Transverse colon (tissue), 4 donors: ENCODE results near the gene PRR29. TPM values are rescaled to one million over a fixed set of nuclear protein-coding genes. Genes with fewer than 3 reads are reported as not detected.
A peak's percentile ranks its signal among the peaks of the same experiment; 100 is the strongest.

Experiments
- DNase-seq: peaks from one replicate; pipeline ENCODE4 v3.0.0-alpha.2; 2019
- H3K27ac ChIP-seq, 4 donors: fragments of 200-600 bp; sonication (generic); 2 replicates each; pipeline ENCODE4 v1.5.1; 2016 to 2018; ENCODE audit warnings: inconsistent platforms in 4 of 4
- H3K27me3 ChIP-seq: fragments of 200-600 bp; sonication (generic); 2 replicates; pipeline ENCODE4 v1.5.1; 2017; ENCODE audit warnings: inconsistent platforms
- H3K36me3 ChIP-seq, 4 donors: fragments of 200-600 bp; sonication (generic); 2 replicates each; pipeline ENCODE4 v1.5.1; 2017 to 2019; ENCODE audit warnings: inconsistent platforms in 4 of 4
- H3K4me1 ChIP-seq, 4 donors: fragments of 200-600 bp; sonication (generic); 2 replicates each; pipeline ENCODE4 v1.5.1; 2017 to 2020; ENCODE audit warnings: inconsistent platforms in 4 of 4
- H3K4me3 ChIP-seq, 4 donors: fragments of 200-600 bp; sonication (generic); 1 replicate in 1 of 4; 2 replicates in 3 of 4; pipeline versions ENCODE4 v1.5.1 to v1.6.1; 2017 to 2019; ENCODE audit warnings: inconsistent platforms in 4 of 4
- H3K9me3 ChIP-seq, 2 donors: fragments of 200-600 bp; sonication (generic); 2 replicates each; pipeline ENCODE4 v1.5.1; 2017 to 2019; ENCODE audit warnings: inconsistent platforms in 2 of 2
- EP300 ChIP-seq: sonication (generic); formaldehyde crosslinking; IDR thresholded peaks from one replicate; pipeline ENCODE4 v1.6.1; 2017; ENCODE audit warnings: antibody characterized with exemption, low read depth
- POLR2A ChIP-seq: fragments of 450-650 bp; IDR thresholded peaks from one replicate; pipeline ENCODE4 v1.6.1; 2016; ENCODE audit warnings: antibody characterized with exemption, mild to moderate bottlenecking, moderate library complexity
- POLR2AphosphoS5 ChIP-seq, 3 donors: sonication (generic); formaldehyde crosslinking; IDR thresholded peaks; one replicate each; pipeline ENCODE4 v1.6.1; 2016; ENCODE audit warnings: antibody characterized with exemption in 3 of 3
- WGBS, 2 donors: methylation state at CpG; one replicate each; pipeline ENCODE4 v1.1.5; 2018; ENCODE audit warnings: low coverage in 1 of 2; 5-methylcytosine and 5-hydroxymethylcytosine counted together
- in situ Hi-C, 4 donors: fragments of 200-750 bp; cut with MboI; loops; one replicate each; pipeline versions ENCODE4 v1.15.0 to v1.15.1; 2017; ENCODE audit warnings: low sequenced_read_pairs in 3 of 4, low pct_ligation_motif_present in 1 of 4, low pct_unique_long_range_greater_than_20kb in 1 of 4
- intact Hi-C: fragments of 100-400 bp; cut with DNase I; formaldehyde crosslinking; loops from one replicate; pipeline ENCODE4 v1.15.1; 2023; ENCODE audit warnings: low total_unique reads
- total RNA-seq, 4 donors: library from RNA; depleted of rRNA; stranded (reverse); fragments of >200 nt; gene quantifications; one replicate each; pipeline ENCODE4 v1.1.0, GENCODE V29; 2016
- TF ChIP-seq, protein P1 (sequence below), 5 experiments: fragments of 200-600 bp in 3 of 5; fragments of 450-650 bp in 2 of 5; sonication (generic) in 3 of 5; IDR thresholded peaks; 1 replicate in 2 of 5; 2 replicates in 3 of 5; pipeline ENCODE4 v1.5.1; 2016 to 2017; ENCODE audit warnings: antibody characterized with exemption in 5 of 5, inconsistent platforms in 3 of 5, mild to moderate bottlenecking in 2 of 5, moderate library complexity in 1 of 5

The PRR29 gene
- total RNA-seq, 4 donors from 2014 or later = not detected

DNA sequence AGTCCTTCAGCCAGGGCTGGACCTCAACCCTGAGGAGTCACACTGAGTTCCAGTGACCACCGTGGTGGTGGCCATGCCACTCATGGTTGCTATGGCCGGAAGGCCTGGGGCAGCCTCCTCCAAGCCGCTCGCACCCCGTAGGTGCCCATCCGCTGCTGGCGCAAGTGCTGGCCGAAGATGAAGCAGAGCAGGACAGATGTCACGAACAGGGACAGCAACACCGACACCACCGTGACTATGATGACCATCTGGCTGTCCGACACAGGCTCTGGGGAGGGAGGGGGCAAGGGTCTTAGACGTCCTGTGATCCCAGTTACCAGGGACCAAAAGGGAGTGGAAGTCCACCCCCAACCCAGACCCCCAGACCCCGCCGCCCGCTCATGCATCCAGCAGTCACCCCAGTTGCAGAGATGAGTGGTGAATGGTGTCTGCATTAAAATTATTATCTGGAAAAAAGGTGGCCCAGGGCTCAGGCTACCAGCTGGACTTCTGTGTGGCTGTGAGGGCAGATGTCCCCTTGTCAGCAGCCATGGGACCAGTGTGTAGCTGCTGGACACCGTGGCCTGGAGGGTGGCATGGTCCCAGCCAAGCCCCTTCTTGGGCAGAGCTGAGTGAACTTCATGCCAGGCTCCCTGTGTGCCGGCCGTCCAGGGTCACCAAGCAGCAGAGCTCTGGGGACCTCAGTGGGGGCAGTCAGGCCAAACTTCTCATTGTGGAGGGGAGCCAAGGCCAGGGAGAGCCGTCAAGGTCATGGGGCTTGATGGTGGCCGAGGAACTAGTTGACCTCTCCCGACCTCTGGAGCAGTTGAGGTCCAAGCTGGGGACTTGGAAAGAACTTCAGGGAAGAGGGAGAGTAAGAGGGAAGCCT, 4.7 kb downstream of the PRR29 start:
- no peaks in the 10 kb centered on the region for H3K36me3 ChIP-seq
- H3K27ac ChIP-seq = peak overlapping the region in 1 of 4 donors; percentile 15
- TF ChIP-seq POLR2AphosphoS5 (IDR thresholded peaks at IDR 0.05) = no peak
- TF ChIP-seq POLR2A = no peak
- peaks cover 15% of the 10 kb centered on the region for H3K27me3 ChIP-seq
- intact Hi-C loops (no loop called here), in situ Hi-C loops (loop anchor here in 1 of 4 donors (25.0 kb wide), 1 partner anchor 91 kb away; the partner anchor contains the start of genes CSHL1 and GH1)
- DNase-seq = no peak
- 91 to 93% methylated on average over 3 to 22 of the region's 22 CpGs for WGBS, 2 donors
- H3K4me1 ChIP-seq = peaks cover 9 to 36% (median 17%) of the 10 kb centered on the region in 4 donors
- H3K9me3 ChIP-seq = no peaks in the 10 kb centered on the region
- no peak overlapping the region for H3K4me3 ChIP-seq

DNA sequence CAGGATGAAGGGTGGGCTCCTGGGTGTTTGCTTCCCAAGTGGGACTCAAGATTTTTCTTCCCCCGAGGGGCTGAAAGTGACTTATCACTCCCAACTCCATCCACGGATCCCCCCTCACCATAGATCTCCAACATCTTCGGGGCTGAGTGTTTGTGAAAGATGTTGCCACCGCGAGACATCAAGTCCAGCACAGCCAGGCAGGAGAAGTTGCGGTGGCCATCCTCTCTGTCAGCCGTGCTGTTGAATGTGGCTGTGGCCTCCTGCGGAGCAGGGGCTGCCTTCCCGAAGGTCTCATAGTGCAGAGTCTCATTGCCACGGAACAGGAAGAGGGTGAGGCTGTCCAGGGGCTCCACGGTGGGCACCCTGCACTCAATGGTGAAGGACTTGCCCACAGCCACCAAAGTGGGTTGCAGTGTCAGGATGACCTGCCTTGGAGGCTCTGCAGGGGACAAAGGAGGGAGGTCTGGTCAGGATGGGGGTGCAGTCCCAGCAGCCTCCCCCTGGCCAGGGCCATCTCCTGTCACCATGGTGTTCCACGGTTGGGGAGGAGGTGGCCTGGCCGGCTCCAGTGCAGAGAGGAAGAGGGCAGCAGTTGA, 5.5 kb downstream of the PRR29 start:
- H3K4me3 ChIP-seq = no peak overlapping the region
- H3K9me3 ChIP-seq = no peaks in the 10 kb centered on the region
- TF ChIP-seq POLR2A (no peak), EP300 (no peak), POLR2AphosphoS5 (IDR thresholded peaks at IDR 0.05) (no peak)
- TF ChIP-seq, protein P1, sequence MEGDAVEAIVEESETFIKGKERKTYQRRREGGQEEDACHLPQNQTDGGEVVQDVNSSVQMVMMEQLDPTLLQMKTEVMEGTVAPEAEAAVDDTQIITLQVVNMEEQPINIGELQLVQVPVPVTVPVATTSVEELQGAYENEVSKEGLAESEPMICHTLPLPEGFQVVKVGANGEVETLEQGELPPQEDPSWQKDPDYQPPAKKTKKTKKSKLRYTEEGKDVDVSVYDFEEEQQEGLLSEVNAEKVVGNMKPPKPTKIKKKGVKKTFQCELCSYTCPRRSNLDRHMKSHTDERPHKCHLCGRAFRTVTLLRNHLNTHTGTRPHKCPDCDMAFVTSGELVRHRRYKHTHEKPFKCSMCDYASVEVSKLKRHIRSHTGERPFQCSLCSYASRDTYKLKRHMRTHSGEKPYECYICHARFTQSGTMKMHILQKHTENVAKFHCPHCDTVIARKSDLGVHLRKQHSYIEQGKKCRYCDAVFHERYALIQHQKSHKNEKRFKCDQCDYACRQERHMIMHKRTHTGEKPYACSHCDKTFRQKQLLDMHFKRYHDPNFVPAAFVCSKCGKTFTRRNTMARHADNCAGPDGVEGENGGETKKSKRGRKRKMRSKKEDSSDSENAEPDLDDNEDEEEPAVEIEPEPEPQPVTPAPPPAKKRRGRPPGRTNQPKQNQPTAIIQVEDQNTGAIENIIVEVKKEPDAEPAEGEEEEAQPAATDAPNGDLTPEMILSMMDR (IDR thresholded peaks at IDR 0.05) = no peak
- WGBS, 2 donors = 93% methylated on average over 13 of the region's 13 CpGs; no CpG with 5 or more reads in 1 of the 2 donors
- in situ Hi-C loops (loop anchor here in 1 of 4 donors (25.0 kb wide), 1 partner anchor 91 kb away; the partner anchor contains the start of genes CSHL1 and GH1), intact Hi-C loops (no loop called here)
- no peak for DNase-seq
- H3K27me3 ChIP-seq = peaks cover 7% of the 10 kb centered on the region
- no peak overlapping the region for H3K27ac ChIP-seq
- peaks cover 9 to 36% (median 11%) of the 10 kb centered on the region in 4 donors for H3K4me1 ChIP-seq
- no peaks in the 10 kb centered on the region for H3K36me3 ChIP-seq

DNA sequence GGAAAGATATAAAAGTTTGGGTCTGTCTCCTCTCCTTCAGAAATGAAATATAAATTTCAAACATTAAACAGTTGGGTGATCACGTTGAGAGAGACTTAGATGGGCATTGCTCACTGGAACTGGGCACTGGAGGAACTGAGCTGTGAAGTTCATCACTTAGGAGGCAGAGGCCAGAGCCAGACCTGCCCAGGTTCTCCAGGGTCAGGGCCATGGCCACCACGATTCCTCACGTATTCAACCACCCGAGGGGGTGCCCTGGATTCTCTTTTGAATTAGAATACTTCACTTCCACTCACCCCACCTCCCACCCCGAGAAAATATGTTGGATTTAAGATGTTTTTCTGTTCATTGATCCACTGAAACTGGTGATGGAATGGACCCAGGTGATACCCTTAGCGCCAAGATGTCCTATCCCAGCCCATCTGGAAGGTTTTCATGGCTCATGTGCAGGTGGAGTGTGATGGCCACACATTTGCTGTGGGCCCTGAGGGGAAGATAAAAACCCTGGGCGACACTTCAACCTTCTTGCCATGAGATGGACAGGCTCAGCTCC, 6.1 kb downstream of the PRR29 start:
- DNase-seq = no peak
- TF ChIP-seq POLR2AphosphoS5 (IDR thresholded peaks at IDR 0.05) = no peak
- TF ChIP-seq, protein P1 (IDR thresholded peaks at IDR 0.05) = no peak
- in situ Hi-C loops = loop anchor here in 1 of 4 donors (25.0 kb wide), 1 partner anchor 92 kb away; the partner anchor contains the start of genes CSHL1 and GH1
- no peak overlapping the region for H3K4me3 ChIP-seq
- H3K27ac ChIP-seq = no peak overlapping the region
- H3K4me1 ChIP-seq = peaks cover 7 to 32% (median 9%) of the 10 kb centered on the region in 4 donors
- no peaks in the 10 kb centered on the region for H3K9me3 ChIP-seq
- WGBS, 2 donors = 94 to 100% methylated on average over 2 to 7 of the region's 7 CpGs
- H3K36me3 ChIP-seq = no peaks in the 10 kb centered on the region
- intact Hi-C loops = no loop called here
- peaks cover under 1% of the 10 kb centered on the region for H3K27me3 ChIP-seq

DNA sequence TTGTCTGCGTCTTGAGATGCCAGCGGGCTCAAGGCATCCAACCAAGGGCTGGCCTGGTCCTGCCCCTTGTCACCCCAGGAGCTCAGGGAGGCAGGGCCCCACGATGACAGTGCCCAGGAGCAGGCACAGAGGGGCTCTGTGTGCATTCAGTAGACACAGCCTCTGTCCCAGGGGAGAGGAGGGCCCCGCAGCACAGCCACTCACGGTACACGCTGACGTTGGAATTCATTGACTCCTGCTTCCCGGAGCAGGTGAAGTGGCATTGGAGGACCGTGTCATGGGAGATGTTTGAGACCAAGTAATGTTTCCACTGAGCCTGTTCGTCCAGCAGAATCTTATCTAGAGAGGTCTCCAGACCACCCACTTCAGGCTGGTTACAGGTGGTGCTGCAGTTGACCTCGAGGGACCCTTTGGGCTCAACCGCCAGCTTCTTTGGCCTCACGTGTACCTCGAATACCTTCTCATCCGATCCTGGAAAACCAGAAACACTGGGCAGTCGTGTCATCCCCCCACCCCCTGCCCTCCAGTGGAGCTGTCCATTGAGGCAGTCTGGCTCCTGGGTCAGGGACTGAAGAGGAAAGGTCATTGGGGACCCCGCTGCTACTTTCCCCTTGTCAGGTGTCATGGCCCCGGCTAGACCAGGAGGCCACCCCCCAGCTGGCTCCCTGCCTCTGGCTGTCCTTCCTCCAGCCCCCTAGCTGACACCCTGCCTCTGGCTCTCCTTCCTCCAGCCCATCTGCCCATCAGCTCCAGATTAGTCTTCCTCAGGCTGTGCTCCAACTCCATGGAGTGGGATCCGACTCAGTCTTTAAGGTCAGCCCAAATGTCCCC, 7.0 kb downstream of the PRR29 start:
- intact Hi-C loops (no loop called here), in situ Hi-C loops (loop anchor here in 1 of 4 donors (25.0 kb wide), 1 partner anchor 93 kb away; the partner anchor contains the start of genes CSHL1 and GH1)
- H3K36me3 ChIP-seq = no peaks in the 10 kb centered on the region
- WGBS, 2 donors = 83% methylated on average over 18 of the region's 19 CpGs; no CpG with 5 or more reads in 1 of the 2 donors
- no peak for DNase-seq
- peak overlapping the region in 1 of 4 donors; percentile 2 for H3K27ac ChIP-seq
- peaks cover 7 to 32% (median 11%) of the 10 kb centered on the region in 4 donors for H3K4me1 ChIP-seq
- H3K4me3 ChIP-seq = no peak overlapping the region
- H3K27me3 ChIP-seq = no peaks in the 10 kb centered on the region
- H3K9me3 ChIP-seq = no peaks in the 10 kb centered on the region
- TF ChIP-seq, protein P1 (IDR thresholded peaks at IDR 0.05) = no peak
- TF ChIP-seq EP300 (no peak), POLR2AphosphoS5 (IDR thresholded peaks at IDR 0.05) (no peak), POLR2A (no peak)
